CD14-positive monocyte (primary cell): Measurements from ENCODE around the gene GID8. TPM values are rescaled to one million over a fixed set of nuclear protein-coding genes. Genes with fewer than 3 reads are reported as not detected.

Experiments used
- DNase-seq, 3 donors: peaks; one replicate each; pipeline ENCODE4 v3.0.0-alpha.2; 2011 to 2022
- H2AFZ ChIP-seq: 2 replicates; pipeline ENCODE4 v1.6.0; 2012; ENCODE audit warnings: mild to moderate bottlenecking, low read depth, low read length, inconsistent platforms; ENCODE audit not compliant: insufficient read depth, poor library complexity, severe bottlenecking
- H3K27ac ChIP-seq, 2 donors: 1 replicate in 1 of 2; 2 replicates in 1 of 2; pipeline ENCODE4 v1.5.1; 2012 to 2013; ENCODE audit warnings: low read length in 2 of 2, control low read depth in 1 of 2, inconsistent platforms in 1 of 2, low read depth in 1 of 2, mild to moderate bottlenecking in 1 of 2
- H3K27me3 ChIP-seq, 2 donors: one replicate each; pipeline versions ENCODE4 v1.6.0 to v1.6.1; 2011 to 2013; ENCODE audit warnings: low read length in 2 of 2; ENCODE audit not compliant: control insufficient read depth in 2 of 2, insufficient read depth in 2 of 2
- H3K36me3 ChIP-seq, 2 donors: replicated peaks in 1 of 2; 1 replicate in 1 of 2; 2 replicates in 1 of 2; pipeline versions ENCODE4 v1.5.1 to v1.6.1; 2012 to 2013; ENCODE audit warnings: low read length in 2 of 2, control low read depth in 1 of 2, inconsistent platforms in 1 of 2, mild to moderate bottlenecking in 1 of 2; ENCODE audit not compliant: insufficient read depth in 2 of 2, control insufficient read depth in 1 of 2
- H3K4me1 ChIP-seq, 2 donors: 1 replicate in 1 of 2; 2 replicates in 1 of 2; pipeline versions ENCODE4 v1.5.1 to v1.6.1; 2012 to 2013; ENCODE audit warnings: low read length in 2 of 2, control low read depth in 1 of 2, inconsistent platforms in 1 of 2, mild to moderate bottlenecking in 1 of 2, moderate library complexity in 1 of 2; ENCODE audit not compliant: insufficient read depth in 2 of 2, control insufficient read depth in 1 of 2
- H3K4me2 ChIP-seq: replicated peaks from 2 replicates; pipeline ENCODE3; 2012; ENCODE audit warnings: low read length, moderate library complexity, mild to moderate bottlenecking; ENCODE audit not compliant: poor library complexity, severe bottlenecking; ENCODE audit errors: extremely low read depth
- H3K4me3 ChIP-seq, 3 experiments: fragments of 200-600 bp in 1 of 3; sonication (generic) in 1 of 3; replicated peaks in 1 of 3; 1 replicate in 2 of 3; 2 replicates in 1 of 3; pipeline ENCODE4 v1.5.1; 2011 to 2013; ENCODE audit warnings: low read length in 3 of 3, mild to moderate bottlenecking in 3 of 3, control low read depth in 2 of 3, low read depth in 2 of 3, inconsistent platforms in 1 of 3, moderate library complexity in 1 of 3
- H3K79me2 ChIP-seq: 2 replicates; pipeline ENCODE4 v1.6.0; 2012; ENCODE audit warnings: mild to moderate bottlenecking, control low read depth, inconsistent platforms, low read length, moderate library complexity; ENCODE audit not compliant: insufficient read depth
- H3K9ac ChIP-seq: 2 replicates; pipeline ENCODE4 v1.6.0; 2017; ENCODE audit warnings: low read length, mild to moderate bottlenecking; ENCODE audit not compliant: insufficient read depth, poor library complexity, severe bottlenecking
- H3K9me3 ChIP-seq, 2 donors: replicated peaks in 1 of 2; 1 replicate in 1 of 2; 2 replicates in 1 of 2; pipeline versions ENCODE4 v1.5.1 to v1.6.1; 2012 to 2013; ENCODE audit warnings: low read length in 2 of 2, control low read depth in 1 of 2; ENCODE audit not compliant: control insufficient read depth in 1 of 2, insufficient read depth in 1 of 2
- H4K20me1 ChIP-seq: 2 replicates; pipeline ENCODE4 v1.6.0; 2012; ENCODE audit warnings: mild to moderate bottlenecking, low read length, control low read depth, moderate library complexity; ENCODE audit not compliant: insufficient read depth
- H3K27ac Mint-ChIP-seq, 7 donors: one replicate each; pipeline ENCODE4 v1.8.0; 2020; ENCODE audit warnings: mild to moderate bottlenecking in 7 of 7, mixed read lengths in 7 of 7, moderate library complexity in 6 of 7, inconsistent platforms in 2 of 7
- H3K27me3 Mint-ChIP-seq, 3 donors: one replicate each; pipeline ENCODE4 v1.8.0; 2021 to 2022; ENCODE audit warnings: low read depth in 3 of 3, mild to moderate bottlenecking in 3 of 3, mixed read lengths in 3 of 3, moderate library complexity in 3 of 3, inconsistent platforms in 1 of 3
- H3K36me3 Mint-ChIP-seq, 2 donors: one replicate each; pipeline ENCODE4 v1.8.0; 2020; ENCODE audit warnings: mixed read lengths in 2 of 2, inconsistent platforms in 1 of 2, mild to moderate bottlenecking in 1 of 2
- H3K4me1 Mint-ChIP-seq: one replicate; pipeline ENCODE4 v1.8.0; 2020; ENCODE audit warnings: mild to moderate bottlenecking, mixed read lengths
- H3K4me3 Mint-ChIP-seq, 2 donors: one replicate each; pipeline ENCODE4 v1.8.0; 2020; ENCODE audit warnings: mild to moderate bottlenecking in 2 of 2, mixed read lengths in 2 of 2, moderate library complexity in 1 of 2
- H3K9me3 Mint-ChIP-seq, 7 donors: one replicate each; pipeline ENCODE4 v1.8.0; 2020 to 2022; ENCODE audit warnings: mixed read lengths in 7 of 7, mild to moderate bottlenecking in 6 of 7, moderate library complexity in 6 of 7, inconsistent platforms in 2 of 7
- WGBS: methylation state at CpG from one replicate; pipeline ENCODE4 v1.1.5; 2013; ENCODE audit warnings: missing lambda C conversion rate; ENCODE audit not compliant: insufficient coverage; 5-methylcytosine and 5-hydroxymethylcytosine counted together
- intact Hi-C, 2 donors: fragments of 100-400 bp; cut with micrococcal nuclease; formaldehyde crosslinking; loops; one replicate each; pipeline versions ENCODE4 v1.15.0 to v1.15.1; 2023
- polyA plus RNA-seq, 3 donors: library from polyadenylated mRNA; depleted of rRNA in 1 of 3; unstranded in 2 of 3; stranded (reverse) in 1 of 3; fragments of 300-500 nt in 2 of 3; fragments of >200 nt in 1 of 3; fragmentation: Illumina TruSeq in 2 of 3; gene quantifications; 1 replicate in 2 of 3; 2 replicates in 1 of 3; pipeline ENCODE4 v1.2.3, GENCODE V29; 2012 to 2021
- TF ChIP-seq, protein P1 (sequence below): fragments of 200-600 bp; IDR thresholded peaks from one replicate; pipeline ENCODE4 v1.8.0; 2022; ENCODE audit warnings: antibody characterized with exemption, mild to moderate bottlenecking

Gene GID8
- polyA plus RNA-seq, 3 donors, result 12.4 to 19.7 (median 12.7) TPM

DNA sequence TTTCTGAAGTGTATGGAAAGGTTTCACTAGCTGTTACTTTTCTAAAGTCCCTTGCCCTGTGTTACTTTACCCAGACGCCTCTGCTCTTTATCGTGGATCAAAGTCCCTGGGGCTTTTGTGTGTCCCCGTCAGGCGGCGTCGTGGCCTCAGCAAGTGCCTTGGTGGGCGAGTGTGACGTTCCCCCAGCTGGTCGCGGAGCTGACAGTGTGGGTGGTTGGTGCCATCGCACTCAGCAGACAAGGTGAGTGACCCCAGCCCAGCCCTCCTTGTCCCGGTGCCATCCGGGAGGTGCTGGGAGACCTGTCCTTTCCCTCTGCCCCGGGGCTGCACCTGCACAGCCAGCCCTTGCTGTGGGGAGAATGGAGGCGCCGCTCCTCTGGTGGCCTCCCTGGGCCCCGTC lies 49.0 kb upstream of the GID8 start:
- Histone ChIP-seq H3K4me2 (no peak overlapping the region), H3K27ac (no peak overlapping the region), H2AFZ (no peak overlapping the region), H3K36me3 (peaks cover 82 to 87% of the 10 kb centered on the region in 2 donors), H3K79me2 (no peaks in the 10 kb centered on the region), H3K9me3 (no peaks in the 10 kb centered on the region), H3K27me3 (no peaks in the 10 kb centered on the region), H3K4me3 (no peak overlapping the region), H4K20me1 (peaks cover 35% of the 10 kb centered on the region), H3K4me1 (peaks cover 0 to 5% of the 10 kb centered on the region in 2 donors), H3K9ac (no peak overlapping the region)
- WGBS, result over 99% methylated on average over 17 of the region's 17 CpGs
- H3K27me3 Mint-ChIP-seq, result peaks cover 0 to 3% (median 0%) of the 10 kb centered on the region in 3 donors
- no peak overlapping the region for H3K27ac Mint-ChIP-seq
- no peak for DNase-seq
- TF ChIP-seq, protein P1, sequence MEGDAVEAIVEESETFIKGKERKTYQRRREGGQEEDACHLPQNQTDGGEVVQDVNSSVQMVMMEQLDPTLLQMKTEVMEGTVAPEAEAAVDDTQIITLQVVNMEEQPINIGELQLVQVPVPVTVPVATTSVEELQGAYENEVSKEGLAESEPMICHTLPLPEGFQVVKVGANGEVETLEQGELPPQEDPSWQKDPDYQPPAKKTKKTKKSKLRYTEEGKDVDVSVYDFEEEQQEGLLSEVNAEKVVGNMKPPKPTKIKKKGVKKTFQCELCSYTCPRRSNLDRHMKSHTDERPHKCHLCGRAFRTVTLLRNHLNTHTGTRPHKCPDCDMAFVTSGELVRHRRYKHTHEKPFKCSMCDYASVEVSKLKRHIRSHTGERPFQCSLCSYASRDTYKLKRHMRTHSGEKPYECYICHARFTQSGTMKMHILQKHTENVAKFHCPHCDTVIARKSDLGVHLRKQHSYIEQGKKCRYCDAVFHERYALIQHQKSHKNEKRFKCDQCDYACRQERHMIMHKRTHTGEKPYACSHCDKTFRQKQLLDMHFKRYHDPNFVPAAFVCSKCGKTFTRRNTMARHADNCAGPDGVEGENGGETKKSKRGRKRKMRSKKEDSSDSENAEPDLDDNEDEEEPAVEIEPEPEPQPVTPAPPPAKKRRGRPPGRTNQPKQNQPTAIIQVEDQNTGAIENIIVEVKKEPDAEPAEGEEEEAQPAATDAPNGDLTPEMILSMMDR, result no peak
- H3K36me3 Mint-ChIP-seq, result peaks cover 77 to 88% of the 10 kb centered on the region in 2 donors
- H3K9me3 Mint-ChIP-seq, result no peaks in the 10 kb centered on the region
- H3K4me3 Mint-ChIP-seq, result no peak overlapping the region
- H3K4me1 Mint-ChIP-seq, result peaks cover 5% of the 10 kb centered on the region
- intact Hi-C loops, result no loop called here

DNA sequence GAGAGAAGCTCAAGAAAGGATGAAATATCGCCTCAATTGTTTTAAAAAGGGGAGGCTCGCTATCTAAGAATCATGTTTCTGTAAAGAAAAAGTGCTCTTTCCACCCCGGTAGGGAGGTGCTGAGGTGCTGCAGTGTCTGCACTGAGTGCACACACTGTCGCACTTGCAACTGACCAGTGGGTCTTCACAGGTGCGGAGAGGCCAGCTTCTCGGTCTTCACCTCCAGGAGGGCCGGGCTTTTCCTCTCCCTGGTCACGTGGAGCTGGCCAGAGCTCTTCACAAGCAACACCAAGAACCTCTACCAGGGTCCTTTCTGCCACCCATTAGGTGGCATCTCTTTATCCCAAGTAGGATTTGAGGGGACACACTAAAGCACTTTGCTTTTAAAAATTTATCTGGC lies 48.5 kb upstream of the GID8 start:
- Mint-ChIP-seq H3K27ac (peak overlapping the region in 1 of 7 donors; percentile 18), H3K36me3 (peaks cover 82 to 90% of the 10 kb centered on the region in 2 donors)

More for the DNA sequence above, 48.5 kb upstream of the GID8 start:
- Mint-ChIP-seq H3K27me3 (peaks cover 0 to 3% (median 0%) of the 10 kb centered on the region in 3 donors), H3K4me1 (peaks cover 5% of the 10 kb centered on the region), H3K9me3 (no peaks in the 10 kb centered on the region), H3K4me3 (no peak overlapping the region)
- Histone ChIP-seq H3K4me3 (no peak overlapping the region), H3K27ac (no peak overlapping the region), H3K36me3 (peaks cover 87 to 92% of the 10 kb centered on the region in 2 donors), H3K27me3 (no peaks in the 10 kb centered on the region), H3K9me3 (no peaks in the 10 kb centered on the region), H3K4me2 (no peak overlapping the region), H3K4me1 (peaks cover 0 to 5% of the 10 kb centered on the region in 2 donors), H3K9ac (no peak overlapping the region), H3K79me2 (no peaks in the 10 kb centered on the region), H2AFZ (no peak overlapping the region), H4K20me1 (peaks cover 35% of the 10 kb centered on the region)
- 98% methylated on average over 7 of the region's 8 CpGs for WGBS
- TF ChIP-seq, protein P1, result no peak
- intact Hi-C loops, result no loop called here
- no peak for DNase-seq
